MCF 10A (cell line): Measurements from ENCODE around the gene HVCN1. TPM values are rescaled to one million over a fixed set of nuclear protein-coding genes. Genes with fewer than 3 reads are reported as not detected.

ENCODE experiments used
- BruUV-seq: library from RNA; stranded (reverse); fragments of 400-500 nt; replicated peaks from 2 replicates; lab custom pipeline; 2021; lab: Mats Ljungman, UMichigan
- CTCF ChIA-PET: fragments of 300-600 bp; sonication (Branson Sonifier 250); formaldehyde crosslinking; extraction: SDS; loops from one replicate; lab custom pipeline; 2021; ENCODE audit warnings: antibody characterized with exemption, inconsistent platforms; lab: Yijun Ruan, JAX
- POLR2A ChIA-PET: fragments of 300-600, 350-650 bp; sonication (Branson Sonifier 250); formaldehyde crosslinking; extraction: SDS; loops from one replicate; lab custom pipeline; 2020; ENCODE audit warnings: antibody characterized with exemption, inconsistent platforms; lab: Yijun Ruan, JAX
- DNase-seq: peaks from one replicate; pipeline ENCODE4 v3.0.0-alpha.2; 2018; ENCODE audit not compliant: unreplicated experiment
- H3K27ac Mint-ChIP-seq: one replicate; pipeline ENCODE4 v1.8.0; 2022; ENCODE audit warnings: mild to moderate bottlenecking, low read depth, mixed read lengths; ENCODE audit not compliant: unreplicated experiment
- H3K27me3 Mint-ChIP-seq: one replicate; pipeline ENCODE4 v1.8.0; 2022; ENCODE audit warnings: mixed read lengths; ENCODE audit not compliant: insufficient read depth, unreplicated experiment
- H3K36me3 Mint-ChIP-seq: one replicate; pipeline ENCODE4 v1.8.0; 2022; ENCODE audit warnings: mild to moderate bottlenecking, moderate library complexity, mixed read lengths; ENCODE audit not compliant: insufficient read depth, unreplicated experiment
- H3K4me1 Mint-ChIP-seq: one replicate; pipeline ENCODE4 v1.8.0; 2022; ENCODE audit warnings: mixed read lengths; ENCODE audit not compliant: insufficient read depth, unreplicated experiment
- H3K4me3 Mint-ChIP-seq: one replicate; pipeline ENCODE4 v1.8.0; 2022; ENCODE audit warnings: mild to moderate bottlenecking, moderate library complexity, mixed read lengths; ENCODE audit not compliant: unreplicated experiment
- H3K9me3 Mint-ChIP-seq: one replicate; pipeline ENCODE4 v1.8.0; 2022; ENCODE audit warnings: mixed read lengths; ENCODE audit not compliant: unreplicated experiment
- CTCF ChIP-seq: fragments of 200-600 bp; IDR thresholded peaks from one replicate; pipeline ENCODE4 v1.8.0; 2022; ENCODE audit warnings: antibody characterized with exemption, mild to moderate bottlenecking; ENCODE audit not compliant: unreplicated experiment
- intact Hi-C: fragments of 100-400 bp; cut with micrococcal nuclease; formaldehyde crosslinking; loops from 2 replicates; pipeline ENCODE4 v1.14.1; 2022
- total RNA-seq: library from RNA; stranded (reverse); gene quantifications from 2 replicates; pipeline ENCODE4 v1.2.3, GENCODE V29; 2022

HVCN1 gene
- total RNA-seq, 1 experiment from 2014 or later: not detected

GRCh38 chr12:110696283-110696682 lies 7.4 kb upstream of the HVCN1 start:
- no peak for TF ChIP-seq CTCF
- no TSS peak for BruUV-seq
- DNase-seq: no peak
- intact Hi-C loops: loop anchor here (5.0 to 10.0 kb wide), 2 partner anchors 191 to 241 kb away; partner anchors contain the start of gene ARPC3
- Mint-ChIP-seq H3K36me3 (no peaks in the 10 kb centered on the region), H3K4me3 (no peak overlapping the region), H3K9me3 (no peaks in the 10 kb centered on the region), H3K4me1 (no peaks in the 10 kb centered on the region), H3K27ac (no peak overlapping the region), H3K27me3 (no peaks in the 10 kb centered on the region)
- CTCF ChIA-PET: no interaction called here
- POLR2A ChIA-PET: no interaction called here

DNA sequence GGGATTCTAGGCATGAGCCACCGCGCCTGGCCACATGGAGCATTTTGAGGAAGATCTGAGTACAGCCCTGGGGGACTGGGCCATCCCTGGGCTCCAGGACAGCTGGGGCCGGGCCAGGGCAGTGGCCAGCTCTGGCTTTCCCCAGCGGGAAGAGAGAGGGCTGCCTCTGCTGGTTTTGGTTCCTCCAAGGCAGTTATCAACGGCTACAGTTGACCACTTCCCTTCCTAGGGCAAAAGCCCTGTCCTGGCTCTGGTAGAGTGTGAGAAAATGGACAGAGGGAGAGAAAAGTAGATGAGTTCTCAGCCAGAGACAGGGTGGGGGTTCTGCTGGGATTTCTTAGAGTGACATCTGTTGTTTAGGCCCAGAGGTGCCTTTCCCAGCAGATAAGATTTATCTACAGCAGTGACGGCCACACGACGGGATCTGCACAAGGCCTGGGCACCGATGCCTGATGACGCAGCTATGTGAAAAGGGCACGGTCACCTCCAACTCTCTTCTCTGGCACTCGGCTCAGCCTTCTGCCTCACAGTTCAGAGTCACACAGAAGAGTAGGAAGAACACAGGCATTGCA lies 5.5 kb upstream of the HVCN1 start:
- ChIA-PET CTCF (interaction anchor here (0.6 to 0.9 kb wide), 3 partner anchors 10 to 619 kb away, joined by 3 to 4 read pairs (median 3); no protein-coding TSS in a partner anchor), POLR2A (no interaction called here)
- TF ChIP-seq CTCF: no peak
- no peak overlapping the region for H3K27ac Mint-ChIP-seq
- no TSS peak for BruUV-seq
- DNase-seq: no peak
- H3K4me3 Mint-ChIP-seq: no peak overlapping the region
- H3K4me1 Mint-ChIP-seq: no peaks in the 10 kb centered on the region
- no peaks in the 10 kb centered on the region for H3K36me3 Mint-ChIP-seq
- no peaks in the 10 kb centered on the region for H3K9me3 Mint-ChIP-seq
- intact Hi-C loops: loop anchor here (10.0 kb wide), 1 partner anchor 240 kb away; the partner anchor contains the start of gene ARPC3
- H3K27me3 Mint-ChIP-seq: peaks cover 12% of the 10 kb centered on the region

DNA sequence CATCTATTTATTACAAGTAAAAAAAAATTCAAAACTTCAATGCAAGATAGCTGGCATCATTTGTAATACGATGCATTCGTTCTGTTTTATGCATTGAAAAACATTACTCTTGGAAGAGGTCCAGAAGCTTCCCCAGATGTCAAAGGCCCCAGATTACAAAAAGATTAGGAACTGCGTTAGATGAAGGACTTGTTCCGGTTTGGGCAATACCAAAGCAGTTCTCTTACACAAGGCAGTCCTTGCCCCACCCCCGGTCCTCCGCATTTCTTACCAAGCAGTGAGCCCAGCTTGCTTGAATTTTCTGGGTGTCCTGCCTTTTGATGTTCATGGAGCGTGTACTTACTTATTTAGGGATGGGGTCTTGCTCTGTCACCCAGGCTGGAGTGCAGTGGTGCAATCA lies 4.8 kb upstream of the HVCN1 start:
- CTCF ChIA-PET: interaction anchor here (0.6 to 0.9 kb wide), 4 partner anchors 11 to 619 kb away, joined by 3 to 4 read pairs (median 3); no protein-coding TSS in a partner anchor

DNA sequence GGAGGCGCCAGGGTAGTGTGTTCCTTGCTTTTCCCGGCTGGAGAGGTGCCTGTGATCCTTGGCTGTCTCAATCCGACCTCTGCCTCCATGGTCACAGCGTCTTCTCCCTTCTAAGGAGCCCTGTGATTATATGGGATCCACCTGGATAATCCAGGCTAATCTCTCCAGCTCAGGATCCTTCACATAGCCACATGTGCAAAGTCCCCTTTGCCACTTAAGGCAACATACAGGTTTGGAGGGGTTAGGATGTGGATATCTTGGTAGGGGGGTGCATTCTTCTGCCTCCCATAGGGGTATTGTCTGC lies 1.2 kb upstream of the HVCN1 start:
- Mint-ChIP-seq H3K27me3 (peaks cover 47% of the 10 kb centered on the region), H3K36me3 (no peaks in the 10 kb centered on the region), H3K4me3 (no peak overlapping the region), H3K27ac (no peak overlapping the region), H3K9me3 (no peaks in the 10 kb centered on the region), H3K4me1 (no peaks in the 10 kb centered on the region)
- BruUV-seq: no TSS peak
- intact Hi-C loops: loop anchor here (10.0 kb wide), 1 partner anchor 235 kb away; the partner anchor contains the start of gene ARPC3
- no peak for DNase-seq
- CTCF ChIA-PET: no interaction called here
- POLR2A ChIA-PET: interaction anchor here (1.0 kb wide), 1 partner anchor 15 kb away, joined by 4 read pairs; no protein-coding TSS in a partner anchor
- TF ChIP-seq CTCF: no peak

More for the DNA sequence above, 4.8 kb upstream of the HVCN1 start:
- POLR2A ChIA-PET: interaction anchor here (0.6 to 0.7 kb wide), 2 partner anchors 58 to 1161 kb away, joined by 3 read pairs; no protein-coding TSS in a partner anchor
- intact Hi-C loops: loop anchor here (10.0 kb wide), 1 partner anchor 239 kb away; the partner anchor contains the start of gene ARPC3
- DNase-seq: no peak
- Mint-ChIP-seq H3K4me3 (no peak overlapping the region), H3K9me3 (no peaks in the 10 kb centered on the region), H3K36me3 (no peaks in the 10 kb centered on the region), H3K27me3 (peaks cover 17% of the 10 kb centered on the region), H3K4me1 (no peaks in the 10 kb centered on the region), H3K27ac (no peak overlapping the region)
- BruUV-seq: no TSS peak
- TF ChIP-seq CTCF: no peak
